HCT116 (cell line): ENCODE measurements around the gene SORT1. TPM values are rescaled to one million over a fixed set of nuclear protein-coding genes. Genes with fewer than 3 reads are reported as not detected.

Source experiments
- ATAC-seq: fragments of 200-7000 bp; cut with Tn5 transposase; 2 replicates; pipeline ENCODE4 v1.9.1; 2020; ENCODE audit warnings: mild to moderate bottlenecking, moderate library complexity
- BruUV-seq: library from RNA; stranded (reverse); fragments of 400-500 nt; replicated peaks from 2 replicates; lab custom pipeline; 2021; lab: Mats Ljungman, UMichigan
- CTCF ChIA-PET: fragments of 300-600 bp; sonication (Branson Sonifier 250); formaldehyde crosslinking; loops from one replicate; lab custom pipeline; 2021; ENCODE audit warnings: antibody characterized with exemption; lab: Charles Lee
- POLR2A ChIA-PET: fragments of 300-600, 350-600 bp; sonication (Branson Sonifier 250); formaldehyde crosslinking; loops from one replicate; lab custom pipeline; 2021; ENCODE audit warnings: antibody characterized with exemption; lab: Charles Lee
- RAD21 ChIA-PET, 2 experiments: fragments of 300-600 bp; sonication (Branson Sonifier 250); formaldehyde crosslinking; loops; one replicate each; lab custom pipeline; 2023; ENCODE audit warnings: low total read pairs in 2 of 2; ENCODE audit not compliant: uncharacterized antibody in 2 of 2, unreplicated experiment in 2 of 2, low non-redundant PET in 1 of 2; lab: Charles Lee
- DNase-seq: peaks from one replicate; pipeline ENCODE4 v3.0.0-alpha.2; 2010; ENCODE audit warnings: low read depth, low spot score
- H2AFZ ChIP-seq: fragments of 200-600 bp; shearing (Covaris generic), sonication (generic); 2 replicates; pipeline ENCODE4 v1.6.1; 2017; ENCODE audit warnings: low read depth, mixed run types, mixed read lengths, antibody characterized with exemption, low read length; ENCODE audit not compliant: poor library complexity, severe bottlenecking
- H3K27ac ChIP-seq: 2 replicates; pipeline ENCODE4 v1.5.1; 2012; ENCODE audit warnings: low read depth, low read length
- H3K27me3 ChIP-seq: fragments of 200-600 bp; sonication (generic); 2 replicates; pipeline ENCODE4 v1.6.1; 2016; ENCODE audit warnings: mixed run types, low read length, mixed read lengths; ENCODE audit not compliant: insufficient read depth
- H3K36me3 ChIP-seq, 2 experiments: fragments of 200-500 bp in 1 of 2; fragments of 200-600 bp in 1 of 2; sonication (Bioruptor generic) in 1 of 2; sonication (generic) in 1 of 2; 2 replicates each; pipeline versions ENCODE4 v1.5.1 to v1.6.1; 2014 to 2016; ENCODE audit warnings: low read length in 2 of 2, inconsistent platforms in 1 of 2, mixed read lengths in 1 of 2, mixed run types in 1 of 2; ENCODE audit not compliant: insufficient read depth in 2 of 2, control insufficient read depth in 1 of 2
- H3K4me1 ChIP-seq, 2 experiments: fragments of 200-600 bp in 1 of 2; sonication (generic) in 1 of 2; 2 replicates each; pipeline versions ENCODE4 v1.5.1 to v1.6.1; 2012 to 2017; ENCODE audit warnings: low read length in 2 of 2, inconsistent platforms in 1 of 2, mild to moderate bottlenecking in 1 of 2, mixed read lengths in 1 of 2, mixed run types in 1 of 2, moderate library complexity in 1 of 2; ENCODE audit not compliant: insufficient read depth in 2 of 2, control insufficient read depth in 1 of 2
- H3K4me2 ChIP-seq: fragments of 200-600 bp; sonication (generic); 2 replicates; pipeline ENCODE4 v1.6.1; 2017; ENCODE audit warnings: mixed run types, low read length, mixed read lengths
- H3K4me3 ChIP-seq, 2 experiments: fragments of 200-600 bp in 1 of 2; sonication (generic) in 1 of 2; replicated peaks in 1 of 2; 2 replicates each; pipeline ENCODE4 v1.5.1; 2011 to 2016; ENCODE audit warnings: low read length in 2 of 2, control low read depth in 1 of 2, low read depth in 1 of 2, mild to moderate bottlenecking in 1 of 2, mixed read lengths in 1 of 2, mixed run types in 1 of 2
- H3K79me2 ChIP-seq: fragments of 200-600 bp; sonication (generic); 2 replicates; pipeline ENCODE4 v1.6.1; 2017; ENCODE audit warnings: mild to moderate bottlenecking, mixed run types, low read length, moderate library complexity, mixed read lengths; ENCODE audit not compliant: insufficient read depth
- H3K9ac ChIP-seq: fragments of 200-600 bp; sonication (generic); 2 replicates; pipeline ENCODE4 v1.6.1; 2016; ENCODE audit warnings: low read length, mixed read lengths
- H3K9me2 ChIP-seq: fragments of 200-600 bp; sonication (generic), shearing (Covaris generic); 2 replicates; pipeline ENCODE4 v1.6.1; 2017; ENCODE audit warnings: mixed run types, mild to moderate bottlenecking, moderate library complexity; ENCODE audit not compliant: insufficient read depth
- H3K9me3 ChIP-seq, 2 experiments: fragments of 200-500 bp in 1 of 2; fragments of 200-600 bp in 1 of 2; sonication (Bioruptor generic) in 1 of 2; sonication (generic) in 1 of 2; 2 replicates each; pipeline ENCODE4 v1.6.1; 2014 to 2017; ENCODE audit warnings: low read length in 2 of 2, mixed read lengths in 2 of 2, inconsistent platforms in 1 of 2, low read depth in 1 of 2, mild to moderate bottlenecking in 1 of 2, mixed run types in 1 of 2, moderate library complexity in 1 of 2; ENCODE audit not compliant: control insufficient read depth in 1 of 2, insufficient read depth in 1 of 2
- H4K20me1 ChIP-seq: fragments of 200-600 bp; sonication (generic), shearing (Covaris generic); 2 replicates; pipeline ENCODE4 v1.6.1; 2017; ENCODE audit warnings: mixed run types, mild to moderate bottlenecking, moderate library complexity; ENCODE audit not compliant: insufficient read depth
- CBX3 ChIP-seq: IDR thresholded peaks from 2 replicates; pipeline ENCODE4 v1.6.1; 2012; ENCODE audit warnings: low read depth
- CEBPB ChIP-seq: IDR thresholded peaks from 2 replicates; pipeline ENCODE4 v1.6.1; 2012; ENCODE audit warnings: low read depth
- EGR1 ChIP-seq: IDR thresholded peaks from 2 replicates; pipeline ENCODE4 v1.6.1; 2012; ENCODE audit warnings: low read depth
- ELF1 ChIP-seq: IDR thresholded peaks from 2 replicates; pipeline ENCODE4 v1.6.1; 2012; ENCODE audit warnings: low read depth, borderline replicate concordance
- EZH2 ChIP-seq: fragments of 200-600 bp; sonication (generic); IDR thresholded peaks from 2 replicates; pipeline ENCODE4 v1.6.1; 2017; ENCODE audit warnings: antibody characterized with exemption, mixed run types
- FOSL1 ChIP-seq: IDR thresholded peaks from 2 replicates; pipeline ENCODE4 v1.6.1; 2012; ENCODE audit warnings: low read depth
- POLR2A ChIP-seq: IDR thresholded peaks from 2 replicates; pipeline ENCODE4 v1.7.0; 2011; ENCODE audit warnings: borderline replicate concordance; ENCODE audit not compliant: insufficient read depth, insufficient read length; ENCODE audit errors: extremely low read depth
- RAD21 ChIP-seq: IDR thresholded peaks from 2 replicates; pipeline ENCODE4 v1.6.1; 2012; ENCODE audit warnings: low read depth, mild to moderate bottlenecking
- SRF ChIP-seq: IDR thresholded peaks from 2 replicates; pipeline ENCODE4 v1.6.1; 2012; ENCODE audit warnings: low read depth
- TCF7L2 ChIP-seq: IDR thresholded peaks from 2 replicates; pipeline ENCODE4 v1.7.0; 2011; ENCODE audit warnings: borderline replicate concordance, inconsistent platforms; ENCODE audit not compliant: insufficient read depth, insufficient read length; ENCODE audit errors: extremely low read depth
- YY1 ChIP-seq: IDR thresholded peaks from 2 replicates; pipeline ENCODE4 v1.6.1; 2011; ENCODE audit warnings: low read length, low read depth, moderate library complexity, mild to moderate bottlenecking; ENCODE audit not compliant: insufficient replicate concordance; ENCODE audit errors: extremely low read depth
- ZFX ChIP-seq: fragments of 450-650 bp; IDR thresholded peaks from 2 replicates; pipeline ENCODE4 v1.6.1; 2017
- ZNF274 ChIP-seq: fragments of 200-500 bp; sonication (Bioruptor generic); IDR thresholded peaks from 2 replicates; pipeline ENCODE4 v1.6.1; 2014; ENCODE audit warnings: mild to moderate bottlenecking, low read depth, low read length, inconsistent platforms
- intact Hi-C: fragments of 100-400 bp; cut with micrococcal nuclease; formaldehyde crosslinking; loops from 2 replicates; pipeline ENCODE4 v1.10.0; 2022
- total RNA-seq: library from RNA; stranded (reverse); gene quantifications from one replicate; pipeline ENCODE4 v1.2.1, GENCODE V29; 2021; ENCODE audit not compliant: unreplicated experiment
- TF ChIP-seq, protein P1 (sequence below): IDR thresholded peaks from 2 replicates; pipeline ENCODE4 v1.6.1; 2011; ENCODE audit warnings: mild to moderate bottlenecking, low read length, moderate library complexity; ENCODE audit not compliant: insufficient replicate concordance; ENCODE audit errors: extremely low read depth
- TF ChIP-seq, protein P2 (sequence below): IDR thresholded peaks from 2 replicates; pipeline ENCODE4 v1.6.1; 2012

SORT1 gene
- total RNA-seq, 1 experiment from 2014 or later = 20.2 TPM

DNA sequence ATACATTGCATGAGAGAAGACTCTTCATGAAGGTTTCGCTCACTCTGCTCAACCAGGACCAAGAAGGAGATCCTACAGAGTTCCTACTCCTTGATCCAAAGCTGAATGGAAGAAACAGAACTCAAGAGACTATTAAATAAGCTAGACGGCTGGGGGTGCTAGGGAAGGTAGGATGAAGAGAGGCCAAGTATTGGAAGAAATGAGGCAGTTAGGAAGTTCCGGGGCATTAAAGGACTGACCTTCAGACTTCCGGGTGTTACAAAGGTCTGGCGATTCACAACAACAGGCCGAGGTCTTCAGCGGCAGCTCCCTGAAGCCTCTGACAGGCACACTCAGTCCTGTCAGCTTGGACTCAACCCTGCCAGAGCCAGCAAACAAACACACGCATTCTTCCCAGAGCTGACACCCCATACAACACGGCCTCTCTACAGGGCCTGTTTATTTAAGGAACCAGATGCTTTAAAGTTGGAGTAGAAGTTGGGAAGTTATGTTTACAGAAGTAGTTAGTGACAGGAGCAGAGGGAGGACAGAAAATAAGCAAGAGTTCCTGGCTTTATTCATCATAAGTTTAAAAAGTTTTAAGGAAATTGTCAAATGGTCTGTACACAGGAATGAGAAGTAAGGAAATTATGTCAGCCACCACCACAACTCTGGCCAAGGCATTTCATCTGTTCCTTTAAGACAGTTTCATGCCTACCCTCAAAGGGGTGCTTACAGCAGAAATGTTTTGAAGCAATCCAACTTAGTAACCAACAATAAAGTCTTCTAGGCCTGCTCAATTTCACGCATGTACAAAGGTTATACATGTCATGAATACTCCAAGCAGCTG, 4.7 kb downstream of the SORT1 start:
- no TSS peak for BruUV-seq
- CTCF ChIA-PET = interaction anchor here (1.2 kb wide), 1 partner anchor 9 kb away, joined by 3 read pairs; no protein-coding TSS in a partner anchor

DNA sequence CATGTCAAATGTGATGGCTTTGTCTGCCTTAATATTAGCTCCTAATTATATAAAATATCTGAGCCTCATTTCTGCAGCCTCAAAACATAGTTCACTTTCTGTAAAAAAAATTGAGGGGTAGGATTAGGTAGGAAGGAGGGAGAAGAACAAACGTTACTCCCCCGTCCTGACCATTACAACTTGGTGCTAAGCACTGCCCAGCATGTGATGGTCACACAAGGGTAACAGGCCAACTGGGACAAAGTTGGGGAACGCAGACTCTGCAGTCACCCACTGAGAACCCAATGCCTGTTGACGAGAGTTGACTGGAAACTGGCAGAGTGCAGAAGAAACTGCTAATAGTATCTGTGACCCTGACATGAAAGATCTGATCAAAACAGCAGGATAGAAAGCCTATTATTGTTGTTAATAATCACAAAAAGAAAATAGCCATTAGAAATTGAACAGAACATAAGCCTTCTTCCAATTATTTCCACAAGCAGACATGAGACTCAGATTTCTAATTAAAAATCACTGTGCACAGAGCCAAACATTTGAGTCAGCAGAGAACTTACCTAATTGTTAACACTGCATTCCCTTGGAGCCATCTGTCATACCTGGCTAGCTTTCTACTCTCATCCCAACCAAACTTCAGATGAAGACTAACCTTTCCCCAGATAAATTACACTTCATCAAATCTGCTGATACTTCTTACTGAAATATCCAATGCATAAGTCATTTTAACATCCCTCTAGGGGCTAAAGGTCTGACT, 5.5 kb downstream of the SORT1 start:
- intact Hi-C loops = no loop called here
- DNase-seq (no peak), ATAC-seq (no peak)
- no TSS peak for BruUV-seq
- CTCF ChIA-PET = interaction anchor here (1.2 kb wide), 1 partner anchor 10 kb away, joined by 3 read pairs; no protein-coding TSS in a partner anchor
- H2AFZ ChIP-seq = no peak overlapping the region
- H3K4me1 ChIP-seq = peaks cover 4 to 7% of the 10 kb centered on the region in 2 experiments; a peak in 2 of 4 replicates
- H3K9me3 ChIP-seq = no peaks in the 10 kb centered on the region
- no peak overlapping the region for H3K4me2 ChIP-seq
- H3K79me2 ChIP-seq = no peaks in the 10 kb centered on the region
- no peaks in the 10 kb centered on the region for H4K20me1 ChIP-seq
- no peaks in the 10 kb centered on the region for H3K36me3 ChIP-seq
- POLR2A ChIA-PET = no interaction called here
- H3K27ac ChIP-seq = no peak overlapping the region
- no peaks in the 10 kb centered on the region for H3K9me2 ChIP-seq
- TF ChIP-seq, protein P1, sequence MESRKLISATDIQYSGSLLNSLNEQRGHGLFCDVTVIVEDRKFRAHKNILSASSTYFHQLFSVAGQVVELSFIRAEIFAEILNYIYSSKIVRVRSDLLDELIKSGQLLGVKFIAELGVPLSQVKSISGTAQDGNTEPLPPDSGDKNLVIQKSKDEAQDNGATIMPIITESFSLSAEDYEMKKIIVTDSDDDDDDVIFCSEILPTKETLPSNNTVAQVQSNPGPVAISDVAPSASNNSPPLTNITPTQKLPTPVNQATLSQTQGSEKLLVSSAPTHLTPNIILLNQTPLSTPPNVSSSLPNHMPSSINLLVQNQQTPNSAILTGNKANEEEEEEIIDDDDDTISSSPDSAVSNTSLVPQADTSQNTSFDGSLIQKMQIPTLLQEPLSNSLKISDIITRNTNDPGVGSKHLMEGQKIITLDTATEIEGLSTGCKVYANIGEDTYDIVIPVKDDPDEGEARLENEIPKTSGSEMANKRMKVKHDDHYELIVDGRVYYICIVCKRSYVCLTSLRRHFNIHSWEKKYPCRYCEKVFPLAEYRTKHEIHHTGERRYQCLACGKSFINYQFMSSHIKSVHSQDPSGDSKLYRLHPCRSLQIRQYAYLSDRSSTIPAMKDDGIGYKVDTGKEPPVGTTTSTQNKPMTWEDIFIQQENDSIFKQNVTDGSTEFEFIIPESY = no peak
- TF ChIP-seq ZNF274 = no peak
- TF ChIP-seq TCF7L2 = no peak
- no peak for TF ChIP-seq EGR1
- no peak for TF ChIP-seq FOSL1
- no peak for TF ChIP-seq YY1
- no peak for TF ChIP-seq ZFX
- TF ChIP-seq RAD21 = no peak
- no peak for TF ChIP-seq CEBPB
- RAD21 ChIA-PET = no interaction called here
- no peak overlapping the region for H3K4me3 ChIP-seq
- H3K9ac ChIP-seq = no peak overlapping the region
- H3K27me3 ChIP-seq = no peaks in the 10 kb centered on the region; the same call in 1 of the 2 replicates

More for the DNA sequence above, 4.7 kb downstream of the SORT1 start:
- H3K4me2 ChIP-seq = no peak overlapping the region
- no peak overlapping the region for H3K27ac ChIP-seq
- ATAC-seq = no peak
- no peak overlapping the region for H3K9ac ChIP-seq
- H3K9me3 ChIP-seq = no peaks in the 10 kb centered on the region
- ChIA-PET RAD21 (no interaction called here), POLR2A (no interaction called here)
- H3K36me3 ChIP-seq = no peaks in the 10 kb centered on the region
- DNase-seq = no peak
- H3K4me3 ChIP-seq = no peak overlapping the region
- no peaks in the 10 kb centered on the region for H3K9me2 ChIP-seq
- no peak overlapping the region for H2AFZ ChIP-seq
- H4K20me1 ChIP-seq = no peaks in the 10 kb centered on the region
- H3K27me3 ChIP-seq = no peaks in the 10 kb centered on the region; the same call in 1 of the 2 replicates
- no peaks in the 10 kb centered on the region for H3K79me2 ChIP-seq
- no peak for TF ChIP-seq EZH2
- no peak for TF ChIP-seq SRF
- no peak for TF ChIP-seq ELF1
- TF ChIP-seq CBX3 = no peak
- TF ChIP-seq EGR1 = no peak
- TF ChIP-seq TCF7L2 = no peak
- TF ChIP-seq, protein P2, sequence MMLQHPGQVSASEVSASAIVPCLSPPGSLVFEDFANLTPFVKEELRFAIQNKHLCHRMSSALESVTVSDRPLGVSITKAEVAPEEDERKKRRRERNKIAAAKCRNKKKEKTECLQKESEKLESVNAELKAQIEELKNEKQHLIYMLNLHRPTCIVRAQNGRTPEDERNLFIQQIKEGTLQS = no peak
- no peak for TF ChIP-seq POLR2A
- H3K4me1 ChIP-seq = peaks cover 4 to 8% of the 10 kb centered on the region in 2 experiments; a peak in 2 of 4 replicates
- intact Hi-C loops = no loop called here
